GM18873 (cell line): Measurements from ENCODE around the gene MAPKBP1.
"Not testable (repeated sequence)": the region's sequence is repeated elsewhere in the genome, so short reads cannot be mapped to it uniquely, and the experiment has no call there.

Experiments
- ATAC-seq: cut with Tn5 transposase; IDR thresholded peaks from one replicate; pipeline ENCODE4 v1.9.1; 2021; ENCODE audit warnings: mild to moderate bottlenecking, moderate library complexity, moderate number of reproducible peaks; ENCODE audit not compliant: unreplicated experiment, low FRiP score

The MAPKBP1 gene

GRCh38 chr15:41824062-41824745 lies 49.9 kb downstream of the MAPKBP1 start:
- no peak for ATAC-seq

- ATAC-seq, result no peak
Observed at GRCh38 chr15:41825145-41825544, 50.9 kb downstream of the MAPKBP1 start.

- ATAC-seq, result no peak
Observed at GRCh38 chr15:41825572-41826535, 51.6 kb downstream of the MAPKBP1 start.

GRCh38 chr15:41827290-41827879 lies 53.1 kb downstream of the MAPKBP1 start:
- no peak for ATAC-seq

DNA sequence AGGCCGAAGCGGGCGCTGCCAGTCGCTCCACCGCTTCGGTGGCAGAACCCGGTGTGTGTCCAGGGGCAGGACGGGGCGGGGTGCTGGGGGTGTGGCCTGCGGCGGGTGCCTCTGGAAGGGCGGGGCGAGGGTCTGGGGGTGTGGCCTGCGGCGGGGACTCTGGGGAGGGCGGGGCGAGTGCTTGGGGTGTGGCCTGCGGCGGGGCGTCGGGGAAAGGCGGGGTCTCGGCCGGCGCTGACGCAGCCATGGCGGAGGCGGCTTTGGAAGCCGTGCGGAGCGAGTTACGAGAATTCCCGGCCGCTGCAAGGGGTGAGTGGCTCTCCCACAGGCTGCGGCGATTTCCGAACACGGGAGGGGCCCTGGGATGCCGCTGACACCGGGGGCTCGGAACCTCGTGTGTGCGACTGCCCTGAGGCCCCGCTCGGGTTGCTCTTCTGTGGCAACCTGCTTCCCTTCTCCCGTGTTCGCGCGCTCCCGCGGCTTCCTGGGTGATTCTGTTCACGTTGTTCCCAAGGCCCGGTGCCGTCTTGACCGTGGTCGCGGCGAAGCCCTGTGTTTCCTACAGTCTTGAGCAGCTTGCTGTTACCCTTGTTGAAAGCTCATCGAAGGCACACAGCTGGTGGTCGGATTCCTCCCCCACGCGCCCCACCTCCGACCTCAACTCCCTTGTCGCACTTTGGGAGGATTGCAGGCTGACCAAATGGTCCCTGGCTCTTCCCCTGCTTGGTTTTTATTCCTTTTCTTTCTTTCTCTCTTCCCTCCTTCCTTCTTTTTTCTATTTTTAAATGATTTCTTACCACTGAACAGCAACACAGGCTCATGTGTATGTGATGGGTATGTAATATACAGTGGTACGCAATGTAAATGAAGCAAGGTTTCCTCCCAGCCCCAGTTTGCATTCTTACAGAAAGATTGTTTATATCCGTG lies 53.9 kb downstream of the MAPKBP1 start, which contains the start of gene JMJD7:
Gene JMJD7 (plus strand): TSS at position 213 of the 927 bp plus-strand sequence. CDS start 33 bp downstream, at position 246.
- ATAC-seq, result no peak

DNA sequence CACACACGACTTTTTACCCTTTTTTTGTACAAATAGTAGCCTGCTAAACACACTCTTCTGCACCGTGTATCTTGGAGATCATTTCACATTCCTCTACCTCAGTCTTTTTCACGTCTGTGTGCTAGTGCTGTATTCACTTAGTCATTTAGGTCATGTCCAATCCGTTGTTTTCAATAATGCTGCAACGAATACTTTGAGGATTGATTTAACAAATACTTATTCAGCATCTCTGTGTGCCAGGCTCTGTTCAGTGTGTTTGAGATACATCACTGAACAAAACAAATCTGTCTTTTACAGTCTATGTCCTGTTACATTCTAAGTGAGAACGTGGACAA lies 54.5 kb downstream of the MAPKBP1 start:
- no peak for ATAC-seq

- no peak for ATAC-seq
Observed at GRCh38 chr15:41829959-41830646, 55.8 kb downstream of the MAPKBP1 start.

DNA sequence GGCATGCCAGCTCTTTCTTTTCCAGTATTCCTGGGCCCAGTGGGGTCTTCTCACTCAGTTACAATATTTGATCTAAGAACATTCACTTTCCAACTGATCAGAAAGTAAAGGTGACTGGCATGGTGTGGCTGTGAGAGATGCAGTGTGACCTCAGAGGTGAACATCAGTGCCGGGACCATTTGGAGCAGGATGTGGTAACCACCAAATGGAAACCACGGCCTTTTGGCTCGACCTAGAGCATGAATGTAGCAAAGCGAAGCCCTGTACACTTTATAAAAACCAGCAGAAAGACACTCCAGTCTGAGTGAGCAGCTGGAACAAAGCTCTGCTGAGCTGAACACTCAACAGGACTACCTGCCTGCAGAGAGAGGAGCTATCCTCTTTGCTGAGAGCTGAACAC lies 57.0 kb downstream of the MAPKBP1 start:
- not testable (repeated sequence) for ATAC-seq

- no peak for ATAC-seq
Observed at GRCh38 chr15:41832208-41832607, 57.9 kb downstream of the MAPKBP1 start.

DNA sequence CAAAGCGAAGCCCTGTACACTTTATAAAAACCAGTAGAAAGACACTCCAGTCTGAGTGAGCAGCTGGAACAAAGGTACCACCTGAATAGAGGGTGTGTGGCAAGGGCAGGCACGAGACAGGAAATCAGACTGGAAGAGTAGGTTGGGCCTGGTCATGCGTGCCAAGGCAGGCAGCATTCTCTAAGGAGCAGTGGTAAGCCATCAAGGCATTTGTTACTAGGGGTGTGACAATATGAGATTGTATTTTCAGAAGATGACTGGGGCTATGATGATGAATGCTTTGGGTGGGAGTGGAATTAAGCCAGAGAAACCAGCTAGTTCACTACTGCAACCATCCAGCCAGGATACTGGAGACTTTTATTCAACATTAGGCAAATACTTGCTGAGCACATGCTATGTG lies 58.6 kb downstream of the MAPKBP1 start:
- no peak for ATAC-seq

- no peak for ATAC-seq
Observed at GRCh38 chr15:41834096-41834495, 59.8 kb downstream of the MAPKBP1 start.

DNA sequence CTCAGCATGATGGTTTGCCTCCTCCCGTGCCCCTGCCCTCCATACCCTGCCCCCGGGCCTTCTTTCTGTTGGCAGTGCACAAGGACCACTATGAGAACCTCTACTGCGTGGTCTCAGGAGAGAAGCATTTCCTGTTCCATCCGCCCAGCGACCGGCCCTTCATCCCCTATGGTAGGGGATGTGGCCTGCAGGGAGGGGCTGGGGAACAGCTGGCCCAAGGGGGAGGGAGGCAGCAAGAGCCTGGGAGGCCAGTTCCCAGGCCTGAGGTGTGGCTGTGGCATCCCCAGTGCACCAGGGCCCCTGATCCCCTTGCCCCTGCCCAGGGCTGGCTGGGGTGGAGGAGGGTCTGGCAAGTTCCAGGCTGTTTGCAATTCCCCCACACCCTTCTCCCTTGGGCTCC lies 61.8 kb downstream of the MAPKBP1 start:
- ATAC-seq, result no peak

DNA sequence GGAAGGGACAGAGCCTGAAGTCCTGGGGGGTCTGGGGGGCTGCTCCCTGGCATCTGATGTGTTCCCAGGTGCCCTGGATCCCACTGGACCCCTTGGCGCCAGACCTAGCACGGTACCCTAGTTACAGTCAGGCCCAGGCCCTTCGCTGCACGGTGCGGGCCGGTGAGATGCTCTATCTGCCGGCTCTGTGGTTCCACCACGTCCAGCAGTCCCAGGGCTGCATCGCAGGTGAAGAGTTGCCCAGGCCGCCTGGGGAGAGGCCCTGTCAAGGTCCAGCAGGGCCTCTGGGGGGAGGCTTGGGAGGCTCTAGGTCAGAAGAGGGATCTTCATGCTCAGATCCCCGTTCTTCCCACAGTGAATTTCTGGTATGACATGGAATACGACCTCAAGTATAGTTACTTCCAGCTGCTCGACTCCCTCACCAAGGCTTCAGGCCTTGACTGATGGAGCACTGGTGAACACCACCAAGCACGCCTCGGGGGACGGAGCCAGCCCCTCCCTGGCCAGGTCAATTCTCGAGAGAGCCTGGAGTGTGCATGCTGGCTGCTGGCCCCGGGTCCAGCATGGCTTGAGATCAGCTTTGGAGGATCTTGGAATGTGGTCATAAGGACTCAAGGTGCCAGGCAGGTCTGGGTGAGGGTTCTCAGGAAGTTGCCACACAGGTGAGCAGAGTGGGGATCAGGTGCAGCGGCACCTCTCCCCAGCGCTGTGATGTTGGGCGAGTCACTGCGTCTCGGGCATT lies 62.6 kb downstream of the MAPKBP1 start:
- ATAC-seq, result no peak

DNA sequence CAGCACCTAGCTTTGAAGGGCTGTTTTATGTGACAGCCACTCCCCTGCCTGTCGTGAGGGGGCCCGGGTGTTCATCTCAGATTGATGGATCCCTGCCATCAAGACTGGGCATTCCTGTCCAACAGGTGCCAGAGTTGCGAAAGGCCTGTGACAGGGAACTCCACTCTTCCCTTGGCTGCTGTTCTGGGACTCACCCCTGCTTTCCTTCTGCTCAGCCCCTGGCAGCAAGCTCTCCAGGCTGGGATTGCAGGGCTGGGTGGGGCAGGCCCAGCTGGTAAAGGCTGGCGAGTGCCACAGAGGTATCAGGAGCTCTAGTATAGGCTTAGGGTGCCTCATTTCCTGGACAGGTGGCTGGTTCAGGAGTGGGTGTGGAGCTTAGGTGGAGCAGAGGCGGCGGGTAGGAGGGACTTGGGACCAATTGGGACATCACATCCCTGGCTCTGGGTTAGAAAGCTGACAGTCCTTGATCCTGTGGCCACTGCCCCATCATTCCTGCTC lies 64.2 kb downstream of the MAPKBP1 start, which contains the start of gene PLA2G4B:
Gene PLA2G4B (plus strand): TSS at position 448 of the 498 bp plus-strand sequence. CDS start 67 bp downstream, outside the sequence.
- ATAC-seq, result no peak

GRCh38 chr15:41839781-41840491 lies 65.7 kb downstream of the MAPKBP1 start:
- ATAC-seq, result no peak

DNA sequence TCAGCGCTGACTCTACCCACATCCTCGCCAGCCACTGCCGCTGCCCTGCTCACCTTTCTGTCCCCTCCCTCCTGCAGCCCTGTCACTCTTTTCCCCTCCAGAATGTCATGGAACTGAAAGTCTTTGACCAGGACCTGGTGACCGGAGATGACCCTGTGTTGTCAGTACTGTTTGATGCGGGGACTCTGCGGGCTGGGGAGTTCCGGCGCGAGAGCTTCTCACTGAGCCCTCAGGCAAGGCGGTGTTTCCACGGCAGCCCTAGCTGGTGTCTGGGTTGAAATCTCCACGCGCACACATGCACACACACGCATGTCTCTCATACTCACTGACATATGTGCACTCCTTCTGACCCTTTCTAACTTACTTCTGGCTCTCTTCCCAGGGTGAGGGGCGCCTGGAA lies 66.4 kb downstream of the MAPKBP1 start:
- ATAC-seq, result no peak

DNA sequence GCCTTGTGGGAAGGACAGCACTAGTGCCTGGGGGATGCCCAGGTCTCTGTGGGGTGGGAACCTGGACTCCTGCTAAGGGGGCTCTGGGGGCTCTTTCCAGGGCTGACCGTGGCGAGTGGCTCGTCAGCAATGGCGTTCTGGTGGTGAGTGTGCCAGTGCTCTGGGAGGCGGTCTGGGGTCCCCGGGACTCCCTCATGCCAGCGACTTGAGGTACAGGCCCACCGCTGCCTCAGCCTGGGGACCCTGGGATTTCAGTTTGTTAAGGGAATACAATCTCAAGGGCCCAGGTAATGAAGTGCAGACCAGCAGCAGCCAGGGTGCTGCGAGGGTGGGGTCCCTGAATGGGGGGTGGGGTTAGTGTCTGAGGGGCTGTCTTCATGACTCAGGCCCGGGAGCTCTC lies 66.8 kb downstream of the MAPKBP1 start:
- no peak for ATAC-seq

DNA sequence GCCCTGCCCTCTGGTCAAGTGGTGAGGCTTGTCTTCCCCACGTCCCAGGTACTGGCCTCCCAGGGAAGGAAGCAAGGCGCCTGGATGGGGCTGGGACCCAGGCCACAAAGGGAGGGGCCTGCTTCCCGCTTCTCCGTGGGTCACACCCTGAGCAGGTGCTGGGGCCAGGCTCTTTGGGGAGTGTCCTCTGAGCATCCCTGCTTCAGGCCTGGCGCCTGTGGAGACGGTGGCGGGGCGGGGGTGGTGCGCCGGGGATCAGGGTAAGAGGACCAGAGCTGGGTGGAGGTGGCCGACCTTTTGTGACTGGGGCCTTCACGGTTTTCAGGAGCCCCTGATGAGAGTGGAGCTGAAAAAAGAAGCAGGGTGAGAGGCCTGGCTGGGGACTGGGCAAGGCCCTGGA lies 67.9 kb downstream of the MAPKBP1 start:
- no peak for ATAC-seq
